ENCODE results near the gene BUB1. TPM values are rescaled to one million over a fixed set of nuclear protein-coding genes. Genes with fewer than 3 reads are reported as not detected.

Gene BUB1
- total and polyA plus RNA-seq, 9 of the 15 experiments (the other 6 are each of a cell fraction or from before 2014, with no cell fraction given): 73.4 to 247 (median 118) TPM

DNA sequence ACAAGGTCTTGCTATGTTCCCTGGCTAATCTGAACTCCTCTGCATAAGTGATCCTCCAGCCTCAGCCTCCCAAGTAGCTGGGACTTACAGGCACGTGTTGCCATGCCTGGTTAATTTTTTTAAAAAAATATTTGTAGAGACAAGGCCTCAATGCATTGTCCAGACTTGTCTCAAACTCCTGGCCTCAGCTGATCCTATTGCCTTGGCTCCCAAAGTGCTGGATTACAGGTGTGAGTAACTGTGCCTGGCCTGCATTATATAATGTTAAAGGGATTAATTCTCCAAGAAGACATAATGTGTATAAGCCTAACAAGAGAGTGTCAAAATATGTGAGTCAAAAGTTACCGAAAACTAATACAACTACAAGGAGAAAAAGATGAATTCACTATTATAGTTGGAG, 32.2 kb downstream of the BUB1 start:
- WGBS (ENCODE audit: insufficient coverage, low coverage, missing lambda C conversion rate): 91% methylated on average over 2 of the region's 2 CpGs
- Histone ChIP-seq H2AFZ (ENCODE audit: low read depth, low read length) (no peak overlapping the region), H3K9me1 (ENCODE audit: control insufficient read depth, insufficient read depth, low read length) (peaks cover 2% of the 10 kb centered on the region), H3K9me3 (replicated peaks; ENCODE audit: control insufficient read depth, insufficient read depth, low read depth, low read length) (no peaks in the 10 kb centered on the region), H3K4me2 (ENCODE audit: insufficient read depth, low read length) (no peak overlapping the region), H3K4me3 (no peak overlapping the region), H3K36me3 (ENCODE audit: control insufficient read depth, insufficient read depth, low read length) (peaks cover 98% of the 10 kb centered on the region), H3K4me1 (replicated peaks in 1 of 2; ENCODE audit: control insufficient read depth in 2 of 2, insufficient read depth in 2 of 2, low read length in 2 of 2) (no peaks in the 10 kb centered on the region), H3K27ac (ENCODE audit: extremely low read depth, low read depth, low read length) (no peak overlapping the region), H3K9ac (ENCODE audit: insufficient read depth in 1 of 2, low read depth in 2 of 2, low read length in 2 of 2) (no peak overlapping the region), H4K20me1 (replicated peaks; ENCODE audit: control insufficient read depth, insufficient read depth, low read length) (no peaks in the 10 kb centered on the region), H3K79me2 (ENCODE audit: control insufficient read depth, insufficient read depth, low read length) (peaks cover 50% of the 10 kb centered on the region), H3K27me3 (ENCODE audit: control insufficient read depth in 2 of 2, insufficient read depth in 2 of 2, low read length in 2 of 2) (no peaks in the 10 kb centered on the region)
- in situ Hi-C loops (cut with MboI) (no loop called here), intact Hi-C loops (cut with micrococcal nuclease) (no loop called here)
- ChIA-PET POLR2A (interaction anchor here (1.3 kb wide), 1 partner anchor 23 kb away, joined by 3 read pairs; no protein-coding TSS in a partner anchor), CTCF (ENCODE audit: low intra/inter-chr PET ratio) (no interaction called here)
- FAIRE-seq: no peak
- DNase-seq (ENCODE audit: extremely low read depth in 1 of 4, low spot score in 3 of 4): no peak
- no peak for ATAC-seq
- TF ChIP-seq NR4A1 (CRISPR knock-in tag; IDR thresholded peaks at IDR 0.05) (no peak), NR4A1 (tag; IDR thresholded peaks at IDR 0.05) (no peak), ZNF57 (CRISPR knock-in tag; IDR thresholded peaks at IDR 0.05) (no peak), NFRKB (IDR thresholded peaks at IDR 0.05; ENCODE audit: low read depth) (no peak), ZNF23 (CRISPR knock-in tag; IDR thresholded peaks at IDR 0.05) (no peak), GTF2E2 (tag; IDR thresholded peaks at IDR 0.05) (no peak)
- TF ChIP-seq, protein P1, sequence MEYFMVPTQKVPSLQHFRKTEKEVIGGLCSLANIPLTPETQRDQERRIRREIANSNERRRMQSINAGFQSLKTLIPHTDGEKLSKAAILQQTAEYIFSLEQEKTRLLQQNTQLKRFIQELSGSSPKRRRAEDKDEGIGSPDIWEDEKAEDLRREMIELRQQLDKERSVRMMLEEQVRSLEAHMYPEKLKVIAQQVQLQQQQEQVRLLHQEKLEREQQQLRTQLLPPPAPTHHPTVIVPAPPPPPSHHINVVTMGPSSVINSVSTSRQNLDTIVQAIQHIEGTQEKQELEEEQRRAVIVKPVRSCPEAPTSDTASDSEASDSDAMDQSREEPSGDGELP (CRISPR knock-in tag; IDR thresholded peaks at IDR 0.05; ENCODE audit: borderline replicate concordance): no peak
- TF ChIP-seq, protein P2, sequence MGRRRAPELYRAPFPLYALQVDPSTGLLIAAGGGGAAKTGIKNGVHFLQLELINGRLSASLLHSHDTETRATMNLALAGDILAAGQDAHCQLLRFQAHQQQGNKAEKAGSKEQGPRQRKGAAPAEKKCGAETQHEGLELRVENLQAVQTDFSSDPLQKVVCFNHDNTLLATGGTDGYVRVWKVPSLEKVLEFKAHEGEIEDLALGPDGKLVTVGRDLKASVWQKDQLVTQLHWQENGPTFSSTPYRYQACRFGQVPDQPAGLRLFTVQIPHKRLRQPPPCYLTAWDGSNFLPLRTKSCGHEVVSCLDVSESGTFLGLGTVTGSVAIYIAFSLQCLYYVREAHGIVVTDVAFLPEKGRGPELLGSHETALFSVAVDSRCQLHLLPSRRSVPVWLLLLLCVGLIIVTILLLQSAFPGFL (CRISPR knock-in tag; IDR thresholded peaks at IDR 0.05): no peak
- BruUV-seq (replicated peaks): no TSS peak

Data from K562 (cell line).